Esophagus squamous epithelium (tissue), 5 donors: ENCODE results near the gene SMIM44. TPM values are rescaled to one million over a fixed set of nuclear protein-coding genes. Genes with fewer than 3 reads are reported as not detected.

ENCODE experiments used
- DNase-seq: peaks from one replicate; lab custom pipeline; 2025; lab: John Stamatoyannopoulos, UW
- H3K27ac ChIP-seq, 4 donors: fragments of 200-600 bp; sonication (generic); one replicate each; pipeline ENCODE4 v1.5.1; 2016 to 2019; ENCODE audit warnings: mild to moderate bottlenecking in 1 of 4
- H3K27me3 ChIP-seq, 4 donors: fragments of 200-600 bp; sonication (generic); 1 replicate in 3 of 4; 2 replicates in 1 of 4; pipeline versions ENCODE4 v1.5.1 to v1.6.0; 2017 to 2021; ENCODE audit warnings: antibody characterized with exemption in 1 of 4
- H3K36me3 ChIP-seq, 3 donors: fragments of 200-600 bp; sonication (generic); one replicate each; pipeline ENCODE4 v1.5.1; 2016 to 2019
- H3K4me1 ChIP-seq, 3 donors: fragments of 200-600 bp; sonication (generic); one replicate each; pipeline ENCODE4 v1.5.1; 2017 to 2019
- H3K4me3 ChIP-seq, 4 donors: fragments of 200-600 bp; sonication (generic); 1 replicate in 3 of 4; 2 replicates in 1 of 4; pipeline ENCODE4 v1.5.1; 2016 to 2019; ENCODE audit warnings: mild to moderate bottlenecking in 2 of 4, moderate library complexity in 1 of 4
- H3K9me3 ChIP-seq, 3 donors: fragments of 200-600 bp; sonication (generic); one replicate each; pipeline ENCODE4 v1.5.1; 2016 to 2019
- CTCF ChIP-seq, 6 experiments: fragments of 450-650 bp in 4 of 6; fragments of 200-600 bp in 2 of 6; sonication (generic) in 2 of 6; IDR thresholded peaks; one replicate each; pipeline ENCODE4 v1.5.1; 2016 to 2019; ENCODE audit warnings: antibody characterized with exemption in 6 of 6, mild to moderate bottlenecking in 4 of 6, moderate library complexity in 4 of 6
- POLR2A ChIP-seq, 4 donors: fragments of 450-650 bp; IDR thresholded peaks; one replicate each; pipeline ENCODE4 v1.6.1; 2017; ENCODE audit warnings: antibody characterized with exemption in 4 of 4, mild to moderate bottlenecking in 4 of 4, moderate library complexity in 3 of 4
- WGBS, 2 donors: methylation state at CpG; one replicate each; pipeline ENCODE4 v1.1.5; 2018; 5-methylcytosine and 5-hydroxymethylcytosine counted together
- intact Hi-C: fragments of 100-400 bp; cut with DNase I; formaldehyde crosslinking; loops from one replicate; pipeline ENCODE4 v1.15.0; 2022
- total RNA-seq, 4 donors: library from RNA; depleted of rRNA; stranded (reverse); fragments of >200 nt; gene quantifications; one replicate each; pipeline ENCODE4 v1.1.0, GENCODE V29; 2016
- donor health status: DM: yes; HTN: yes; CAD: no.

SMIM44 gene
- total RNA-seq, 4 donors from 2014 or later: not detected

DNA sequence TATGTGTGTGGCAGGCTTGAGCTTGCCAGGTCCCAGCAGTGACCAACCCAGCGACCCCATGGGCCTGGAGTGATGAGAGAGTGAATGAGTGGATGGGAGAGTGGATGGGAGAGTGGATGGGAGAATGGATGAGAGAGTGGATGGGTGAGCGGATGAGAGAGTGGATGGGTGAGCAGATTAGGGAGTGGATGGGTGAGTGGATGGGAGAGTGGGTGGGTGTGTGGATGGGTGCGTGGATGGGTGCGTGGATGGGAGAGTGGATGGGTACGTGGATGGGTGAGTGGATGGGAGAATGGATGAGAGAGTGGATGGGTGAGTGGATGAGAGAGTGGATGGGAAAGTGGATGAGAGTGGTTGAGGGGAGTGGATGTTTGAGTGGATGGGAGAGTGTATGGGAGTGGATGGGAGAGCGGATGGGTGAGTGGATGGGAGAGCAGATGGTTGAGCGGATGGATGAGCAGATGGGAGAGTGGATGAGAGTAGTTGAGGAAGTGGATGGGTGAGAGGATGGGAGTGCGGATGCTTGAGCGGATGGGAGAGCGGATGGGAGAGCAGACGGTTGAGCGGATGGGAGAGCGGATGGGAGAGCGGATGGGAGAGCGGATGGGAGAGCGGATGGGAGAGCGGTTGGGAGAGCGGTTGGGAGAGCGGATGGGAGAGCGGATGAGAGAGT is 45.4 kb upstream of the SMIM44 start:
- 94 to 97% methylated on average over 20 of the region's 20 CpGs for WGBS, 2 donors

GRCh38 chr19:3528080-3528479 is 44.8 kb upstream of the SMIM44 start:
- peaks cover 60 to 84% (median 61%) of the 10 kb centered on the region in 3 donors for H3K36me3 ChIP-seq
- TF ChIP-seq CTCF (IDR thresholded peaks at IDR 0.05): no peak
- TF ChIP-seq POLR2A (IDR thresholded peaks at IDR 0.05): no peak
- intact Hi-C loops: no loop called here
- no peak for DNase-seq
- no peak overlapping the region for H3K4me3 ChIP-seq
- 90 to 100% methylated on average over 2 to 6 of the region's 14 CpGs for WGBS, 2 donors
- no peaks in the 10 kb centered on the region for H3K4me1 ChIP-seq
- no peak overlapping the region for H3K27ac ChIP-seq
- H3K9me3 ChIP-seq: no peaks in the 10 kb centered on the region
- no peaks in the 10 kb centered on the region for H3K27me3 ChIP-seq

More for the DNA sequence above, 45.4 kb upstream of the SMIM44 start:
- no peaks in the 10 kb centered on the region for H3K27me3 ChIP-seq
- H3K4me3 ChIP-seq: no peak overlapping the region
- intact Hi-C loops: no loop called here
- no peak overlapping the region for H3K27ac ChIP-seq
- H3K9me3 ChIP-seq: no peaks in the 10 kb centered on the region
- TF ChIP-seq CTCF (IDR thresholded peaks at IDR 0.05): no peak
- TF ChIP-seq POLR2A (IDR thresholded peaks at IDR 0.05): no peak
- H3K36me3 ChIP-seq: peaks cover 57 to 84% (median 61%) of the 10 kb centered on the region in 3 donors
- H3K4me1 ChIP-seq: no peaks in the 10 kb centered on the region
- DNase-seq: no peak

DNA sequence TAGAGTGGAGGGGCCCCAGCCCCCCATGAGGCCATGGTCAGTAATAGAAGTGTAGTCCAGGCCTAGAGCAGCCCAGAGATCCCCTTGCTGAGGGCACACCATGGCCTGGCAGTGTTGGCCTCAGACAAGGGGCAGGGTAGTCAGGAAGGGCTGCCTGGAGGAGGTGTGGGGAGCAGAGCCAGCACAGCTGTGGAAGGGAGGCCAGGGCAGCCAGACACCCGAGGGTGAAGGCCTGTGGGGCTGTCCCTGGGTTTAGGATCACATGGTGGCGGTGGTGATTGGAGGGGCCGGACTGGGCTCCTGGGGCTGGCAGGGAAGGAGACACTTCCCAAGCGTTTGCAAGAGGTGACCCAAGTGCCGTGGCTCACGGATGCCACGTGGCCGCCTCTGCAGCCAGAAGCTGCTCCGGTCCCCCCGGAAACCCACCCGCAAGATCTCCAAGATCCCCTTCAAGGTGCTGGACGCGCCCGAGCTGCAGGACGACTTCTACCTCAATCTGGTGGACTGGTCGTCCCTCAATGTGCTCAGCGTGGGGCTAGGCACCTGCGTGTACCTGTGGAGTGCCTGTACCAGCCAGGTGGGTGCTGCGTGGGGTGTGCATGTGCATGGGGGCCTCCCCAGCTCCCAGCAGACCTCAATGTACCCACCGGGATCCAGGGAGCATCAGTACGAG is 44.1 kb upstream of the SMIM44 start:
- peaks cover 54 to 84% (median 58%) of the 10 kb centered on the region in 3 donors for H3K36me3 ChIP-seq
- H3K4me1 ChIP-seq: peaks cover 0 to 5% (median 0%) of the 10 kb centered on the region in 3 donors
- no peak overlapping the region for H3K27ac ChIP-seq
- 90 to 100% methylated on average over 6 to 8 of the region's 21 CpGs for WGBS, 2 donors
- no peaks in the 10 kb centered on the region for H3K9me3 ChIP-seq
- H3K4me3 ChIP-seq: no peak overlapping the region
- no peak for TF ChIP-seq CTCF (IDR thresholded peaks at IDR 0.05)
- TF ChIP-seq POLR2A (IDR thresholded peaks at IDR 0.05): no peak
- H3K27me3 ChIP-seq: no peaks in the 10 kb centered on the region
- no peak for DNase-seq
- intact Hi-C loops: no loop called here

DNA sequence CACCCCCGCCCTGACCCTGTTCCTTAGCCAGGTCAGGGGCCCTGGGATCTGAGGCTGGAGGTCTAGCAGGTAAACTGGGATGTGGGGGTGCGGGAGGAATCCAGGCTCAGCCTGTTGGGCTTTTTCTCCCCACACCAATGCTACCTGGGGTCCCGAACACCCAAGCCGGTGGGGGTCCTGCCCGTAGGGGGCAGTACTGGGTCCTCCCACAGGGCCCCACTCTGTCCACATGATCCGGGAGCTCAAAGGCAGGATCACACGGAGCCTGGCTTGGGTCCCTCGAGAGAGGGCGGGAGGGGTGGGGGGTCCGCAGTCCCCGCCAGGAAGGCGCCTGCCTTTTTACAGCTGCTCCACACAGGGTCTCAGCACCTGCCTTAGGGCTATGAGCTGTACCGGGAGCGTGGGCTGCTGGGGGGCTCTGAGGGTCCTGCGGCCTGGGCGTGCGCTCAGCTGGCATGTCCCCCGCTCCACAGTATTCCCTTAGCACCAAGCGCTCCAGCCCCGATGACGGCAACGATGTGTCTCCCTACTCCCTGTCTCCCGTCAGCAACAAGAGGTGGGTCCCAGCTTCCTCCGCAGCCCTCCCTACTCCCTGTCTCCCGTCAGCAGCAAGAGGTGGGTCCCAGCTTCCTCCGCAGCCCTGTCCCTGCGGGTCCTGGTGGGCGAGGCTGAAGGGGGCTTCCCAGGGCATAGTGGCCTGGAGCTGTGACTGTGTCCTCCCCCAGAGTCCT is 43.4 kb upstream of the SMIM44 start:
- intact Hi-C loops: no loop called here
- no peak for DNase-seq
- Histone ChIP-seq H3K27me3 (no peaks in the 10 kb centered on the region), H3K4me1 (peaks cover 0 to 12% (median 0%) of the 10 kb centered on the region in 3 donors), H3K4me3 (no peak overlapping the region), H3K27ac (no peak overlapping the region), H3K36me3 (peaks cover 47 to 84% (median 51%) of the 10 kb centered on the region in 3 donors), H3K9me3 (no peaks in the 10 kb centered on the region)
- 94 to 97% methylated on average over 6 to 12 of the region's 28 CpGs for WGBS, 2 donors
- TF ChIP-seq POLR2A (IDR thresholded peaks at IDR 0.05) (no peak), CTCF (IDR thresholded peaks at IDR 0.05) (no peak)
